ENCODE results near the gene BLOC1S5. TPM values are rescaled to one million over a fixed set of nuclear protein-coding genes. Genes with fewer than 3 reads are reported as not detected.

Gene BLOC1S5
- total and polyA plus RNA-seq, 2 experiments from 2014 or later: 13.1 to 14.0 TPM

GRCh38 chr6:8070718-8071117 lies 6.5 kb upstream of the BLOC1S5 start:
- H3K4me3 ChIP-seq: no peak overlapping the region
- H3K4me2 ChIP-seq (ENCODE audit: unreplicated experiment): no peak overlapping the region
- H3K4me1 ChIP-seq (ENCODE audit: insufficient read depth): peaks cover 11% of the 10 kb centered on the region
- H3F3A ChIP-seq (ENCODE audit: insufficient read depth): peaks cover 14% of the 10 kb centered on the region
- H4K20me1 ChIP-seq (ENCODE audit: insufficient read depth): no peaks in the 10 kb centered on the region
- WGBS, 2 experiments (ENCODE audit: low coverage in 1 of 2, low lambda C conversion rate in 2 of 2, missing lambda C conversion rate in 2 of 2): 88 to 90% methylated on average over 8 of the region's 8 CpGs
- no peaks in the 10 kb centered on the region for H3K27me3 ChIP-seq (replicated peaks; ENCODE audit: insufficient read depth)
- in situ Hi-C loops (cut with MboI): no loop called here
- no peaks in the 10 kb centered on the region for H3K79me2 ChIP-seq (ENCODE audit: insufficient read depth)
- no peaks in the 10 kb centered on the region for H3K36me3 ChIP-seq (ENCODE audit: low read depth)
- no peak overlapping the region for H3K27ac ChIP-seq
- DNase-seq: no peak
- H3K9ac ChIP-seq: no peak overlapping the region
- H2AFZ ChIP-seq: no peak overlapping the region
- no peak for TF ChIP-seq EZH2phosphoT487 (IDR thresholded peaks at IDR 0.05; ENCODE audit: insufficient read depth, low read depth)
- no peak for TF ChIP-seq EZH2 (IDR thresholded peaks at IDR 0.05; ENCODE audit: insufficient read depth, poor library complexity, severe bottlenecking)
- no peaks in the 10 kb centered on the region for H3K9me2 ChIP-seq (ENCODE audit: insufficient read depth)
- H3K9me3 ChIP-seq (ENCODE audit: low read depth): no peaks in the 10 kb centered on the region

GRCh38 chr6:8069631-8070284 lies 5.6 kb upstream of the BLOC1S5 start:
- no peaks in the 10 kb centered on the region for H4K20me1 ChIP-seq (ENCODE audit: insufficient read depth)
- peaks cover 12% of the 10 kb centered on the region for H3K4me1 ChIP-seq (ENCODE audit: insufficient read depth)
- no peaks in the 10 kb centered on the region for H3K36me3 ChIP-seq (ENCODE audit: low read depth)
- TF ChIP-seq EZH2phosphoT487 (IDR thresholded peaks at IDR 0.05; ENCODE audit: insufficient read depth, low read depth) (no peak), EZH2 (IDR thresholded peaks at IDR 0.05; ENCODE audit: insufficient read depth, poor library complexity, severe bottlenecking) (no peak)
- H2AFZ ChIP-seq: no peak overlapping the region
- peaks cover 12% of the 10 kb centered on the region for H3F3A ChIP-seq (ENCODE audit: insufficient read depth)
- no peaks in the 10 kb centered on the region for H3K9me2 ChIP-seq (ENCODE audit: insufficient read depth)
- DNase-seq: no peak
- H3K27ac ChIP-seq: no peak overlapping the region
- no peak overlapping the region for H3K4me3 ChIP-seq
- no peak overlapping the region for H3K4me2 ChIP-seq (ENCODE audit: unreplicated experiment)
- 78 to 86% methylated on average over 3 of the region's 3 CpGs for WGBS, 2 experiments (ENCODE audit: low coverage in 1 of 2, low lambda C conversion rate in 2 of 2, missing lambda C conversion rate in 2 of 2)
- no peaks in the 10 kb centered on the region for H3K79me2 ChIP-seq (ENCODE audit: insufficient read depth)
- H3K9ac ChIP-seq: no peak overlapping the region
- no peaks in the 10 kb centered on the region for H3K9me3 ChIP-seq (ENCODE audit: low read depth)
- no peaks in the 10 kb centered on the region for H3K27me3 ChIP-seq (replicated peaks; ENCODE audit: insufficient read depth)
- in situ Hi-C loops (cut with MboI): no loop called here

GRCh38 chr6:8069151-8069550 lies 5.0 kb upstream of the BLOC1S5 start:
- no peak overlapping the region for H3K4me2 ChIP-seq (ENCODE audit: unreplicated experiment)
- H3F3A ChIP-seq (ENCODE audit: insufficient read depth): peaks cover 6% of the 10 kb centered on the region; the same call in 1 of the 2 replicates
- no peak overlapping the region for H3K27ac ChIP-seq
- no peaks in the 10 kb centered on the region for H3K9me3 ChIP-seq (ENCODE audit: low read depth)
- peaks cover 10% of the 10 kb centered on the region for H3K4me1 ChIP-seq (ENCODE audit: insufficient read depth)
- H3K4me3 ChIP-seq: no peak overlapping the region
- in situ Hi-C loops (cut with MboI): no loop called here
- 71 to 78% methylated on average over 4 of the region's 4 CpGs for WGBS, 2 experiments (ENCODE audit: low coverage in 1 of 2, low lambda C conversion rate in 2 of 2, missing lambda C conversion rate in 2 of 2)
- no peaks in the 10 kb centered on the region for H3K27me3 ChIP-seq (replicated peaks; ENCODE audit: insufficient read depth)
- TF ChIP-seq EZH2 (IDR thresholded peaks at IDR 0.05; ENCODE audit: insufficient read depth, poor library complexity, severe bottlenecking) (no peak), EZH2phosphoT487 (IDR thresholded peaks at IDR 0.05; ENCODE audit: insufficient read depth, low read depth) (no peak)
- H3K9ac ChIP-seq: no peak overlapping the region
- no peaks in the 10 kb centered on the region for H3K36me3 ChIP-seq (ENCODE audit: low read depth)
- H2AFZ ChIP-seq: no peak overlapping the region
- no peak for DNase-seq
- no peaks in the 10 kb centered on the region for H4K20me1 ChIP-seq (ENCODE audit: insufficient read depth)
- no peaks in the 10 kb centered on the region for H3K79me2 ChIP-seq (ENCODE audit: insufficient read depth)
- no peaks in the 10 kb centered on the region for H3K9me2 ChIP-seq (ENCODE audit: insufficient read depth)

GRCh38 chr6:8066108-8066507 lies 1.9 kb upstream of the BLOC1S5 start:
- no peak for DNase-seq
- Histone ChIP-seq H3K4me2 (ENCODE audit: unreplicated experiment) (no peak overlapping the region), H4K20me1 (ENCODE audit: insufficient read depth) (no peaks in the 10 kb centered on the region), H3K27ac (no peak overlapping the region), H3K4me1 (ENCODE audit: insufficient read depth) (peaks cover 10% of the 10 kb centered on the region; the same call in 1 of the 2 replicates), H3K36me3 (ENCODE audit: low read depth) (peaks cover 4% of the 10 kb centered on the region; the same call in 1 of the 2 replicates), H3K79me2 (ENCODE audit: insufficient read depth) (peaks cover 6% of the 10 kb centered on the region; the same call in 1 of the 2 replicates), H3K27me3 (replicated peaks; ENCODE audit: insufficient read depth) (no peaks in the 10 kb centered on the region), H3K9ac (no peak overlapping the region), H3K9me2 (ENCODE audit: insufficient read depth) (no peaks in the 10 kb centered on the region), H3F3A (ENCODE audit: insufficient read depth) (no peaks in the 10 kb centered on the region), H2AFZ (no peak overlapping the region), H3K9me3 (ENCODE audit: low read depth) (no peaks in the 10 kb centered on the region), H3K4me3 (no peak overlapping the region)
- in situ Hi-C loops (cut with MboI): no loop called here
- TF ChIP-seq EZH2phosphoT487 (IDR thresholded peaks at IDR 0.05; ENCODE audit: insufficient read depth, low read depth): no peak
- TF ChIP-seq EZH2 (IDR thresholded peaks at IDR 0.05; ENCODE audit: insufficient read depth, poor library complexity, severe bottlenecking): no peak
- 71 to 72% methylated on average over 4 of the region's 4 CpGs for WGBS, 2 experiments (ENCODE audit: low coverage in 1 of 2, low lambda C conversion rate in 2 of 2, missing lambda C conversion rate in 2 of 2)
